Right lobe of liver (tissue), 6 donors: ENCODE data around the gene KCNH1. TPM values are rescaled to one million over a fixed set of nuclear protein-coding genes. Genes with fewer than 3 reads are reported as not detected.

Experiments
- ATAC-seq, 4 donors: fragments of 200-7000 bp; cut with Tn5 transposase; one replicate each; pipeline ENCODE4 v1.9.1; 2020; ENCODE audit warnings: mild to moderate bottlenecking in 4 of 4, moderate library complexity in 4 of 4
- DNase-seq, 3 donors: peaks; one replicate each; pipeline ENCODE4 v3.0.0-alpha.2; 2020
- H3K27ac ChIP-seq, 3 donors: fragments of 200-600 bp; one replicate each; pipeline ENCODE4 v1.8.0; 2022
- H3K27me3 ChIP-seq, 2 donors: fragments of 200-600 bp; one replicate each; pipeline ENCODE4 v1.8.0; 2022
- H3K36me3 ChIP-seq, 4 donors: fragments of 200-600 bp; sonication (generic) in 1 of 4; one replicate each; pipeline versions ENCODE4 v1.5.1 to v1.8.0; 2017 to 2022; ENCODE audit warnings: control low read depth in 1 of 4
- H3K4me1 ChIP-seq, 4 donors: fragments of 200-600 bp; sonication (generic) in 1 of 4; one replicate each; pipeline versions ENCODE4 v1.5.1 to v1.8.0; 2017 to 2022; ENCODE audit warnings: control low read depth in 1 of 4
- H3K4me3 ChIP-seq, 3 donors: fragments of 200-600 bp; one replicate each; pipeline ENCODE4 v1.8.0; 2022
- H3K9me3 ChIP-seq, 4 donors: fragments of 200-600 bp; sonication (generic) in 1 of 4; one replicate each; pipeline versions ENCODE4 v1.5.1 to v1.8.0; 2017 to 2022; ENCODE audit warnings: control low read depth in 1 of 4
- CTCF ChIP-seq, 4 donors: fragments of 200-600 bp in 3 of 4; fragments of 450-650 bp in 1 of 4; IDR thresholded peaks; one replicate each; pipeline versions ENCODE4 v1.5.1 to v1.8.0; 2016 to 2022; ENCODE audit warnings: antibody characterized with exemption in 4 of 4, mild to moderate bottlenecking in 2 of 4
- POLR2A ChIP-seq: fragments of 450-650 bp; IDR thresholded peaks from one replicate; pipeline ENCODE4 v1.6.1; 2017; ENCODE audit warnings: antibody characterized with exemption, mild to moderate bottlenecking
- WGBS: methylation state at CpG from one replicate; pipeline ENCODE4 v1.1.6; 2018; ENCODE audit warnings: low coverage, low lambda C conversion rate; ENCODE audit not compliant: insufficient coverage; ENCODE audit errors: missing lambda C conversion rate; 5-methylcytosine and 5-hydroxymethylcytosine counted together
- intact Hi-C, 2 donors: fragments of 100-400 bp; cut with DNase I; formaldehyde crosslinking; loops; one replicate each; pipeline versions ENCODE4 v1.11.2 to v1.14.1; 2022
- total RNA-seq, 6 experiments: library from RNA; depleted of rRNA in 2 of 6; stranded (reverse); fragments of >200 nt in 2 of 6; fragmentation: NEBNext Ultra II Directional in 3 of 6; extraction: Animal tissue kit (Norgen Biotek cat#: 25700) in 3 of 6; gene quantifications; one replicate each; pipeline versions ENCODE4 v1.1.0 to v1.2.4, GENCODE V29; 2016 to 2023
- donor health status: DM: no; HTN: yes; CAD: no.
- donor health status: DM: no; HTN: no; CAD: no.
- donor health status: DM: no; HTN: no; CAD: no.
- donor health status: DM: no; HTN: yes; CAD: no.
- donor health status: DM: no; HTN: yes; CAD: no.

The KCNH1 gene
- total RNA-seq, 6 experiments from 2014 or later, result not detected

DNA sequence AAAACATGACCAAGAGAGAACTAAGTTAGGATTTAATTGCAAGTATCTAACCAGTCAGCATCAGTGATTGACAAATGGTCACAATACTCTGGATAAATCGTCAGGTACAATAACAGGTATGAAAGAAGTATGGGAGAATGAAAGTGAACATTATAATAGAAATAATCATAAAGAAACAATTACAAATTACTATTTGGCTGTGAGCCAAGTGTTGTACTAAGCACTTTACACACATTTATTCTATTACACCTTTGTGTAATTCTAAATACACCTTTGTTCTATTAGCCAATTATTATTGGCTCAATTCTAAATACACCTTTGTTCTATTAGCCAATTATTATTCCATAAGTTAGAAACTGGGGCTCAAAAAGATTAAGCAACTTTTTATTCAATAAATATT is 114.7 kb downstream of the KCNH1 start:
- Histone ChIP-seq H3K4me1 (no peaks in the 10 kb centered on the region), H3K36me3 (no peaks in the 10 kb centered on the region), H3K27ac (no peak overlapping the region), H3K4me3 (no peak overlapping the region), H3K27me3 (no peaks in the 10 kb centered on the region), H3K9me3 (no peaks in the 10 kb centered on the region)
- DNase-seq (no peak), ATAC-seq (no peak)
- WGBS, result 24% methylated on average over 1 of the region's 1 CpG
- intact Hi-C loops, result no loop called here
- TF ChIP-seq POLR2A (no peak), CTCF (IDR thresholded peaks at IDR 0.05) (no peak)

DNA sequence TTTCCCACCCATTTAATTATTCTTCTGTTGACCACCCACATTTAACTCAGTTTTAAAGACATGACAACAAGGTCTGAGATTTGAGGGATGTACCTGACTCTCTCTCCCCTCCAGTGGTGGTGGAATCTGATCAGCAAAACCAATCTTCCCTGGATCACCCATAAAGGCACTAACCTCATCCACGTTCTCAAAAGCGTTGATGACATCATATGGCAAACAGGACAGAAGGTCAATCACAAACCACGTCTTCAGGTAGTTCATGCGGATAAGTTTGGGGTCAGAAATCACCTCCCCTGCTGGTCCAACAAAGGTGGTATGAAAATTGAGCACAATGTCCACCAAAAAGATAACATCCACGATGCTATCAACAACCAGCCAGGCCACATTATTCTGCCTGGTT is 115.3 kb downstream of the KCNH1 start:
- 61% methylated on average over 5 of the region's 5 CpGs for WGBS
- intact Hi-C loops, result no loop called here
- no peaks in the 10 kb centered on the region for H3K9me3 ChIP-seq
- no peak overlapping the region for H3K27ac ChIP-seq
- no peaks in the 10 kb centered on the region for H3K4me1 ChIP-seq
- H3K4me3 ChIP-seq, result no peak overlapping the region
- DNase-seq (no peak), ATAC-seq (no peak)
- H3K36me3 ChIP-seq, result no peaks in the 10 kb centered on the region
- no peak for TF ChIP-seq CTCF (IDR thresholded peaks at IDR 0.05)
- TF ChIP-seq POLR2A, result no peak
- H3K27me3 ChIP-seq, result no peaks in the 10 kb centered on the region

- no peak for DNase-seq
These were observed 116.8 kb downstream of the KCNH1 start for GRCh38 chr1:211017075-211017718.

GRCh38 chr1:211014275-211014674 is 119.7 kb downstream of the KCNH1 start:
- H3K4me1 ChIP-seq, result no peaks in the 10 kb centered on the region
- no peak overlapping the region for H3K4me3 ChIP-seq
- ATAC-seq (no peak), DNase-seq (no peak)
- no peaks in the 10 kb centered on the region for H3K27me3 ChIP-seq
- 46% methylated on average over 7 of the region's 7 CpGs for WGBS
- H3K9me3 ChIP-seq, result no peaks in the 10 kb centered on the region
- no peaks in the 10 kb centered on the region for H3K36me3 ChIP-seq
- intact Hi-C loops, result no loop called here
- TF ChIP-seq POLR2A, result no peak
- no peak for TF ChIP-seq CTCF (IDR thresholded peaks at IDR 0.05)
- no peak overlapping the region for H3K27ac ChIP-seq

More at GRCh38 chr1:211017075-211017718, 116.8 kb downstream of the KCNH1 start:
- no peaks in the 10 kb centered on the region for H3K4me1 ChIP-seq
- H3K36me3 ChIP-seq, result no peaks in the 10 kb centered on the region
- ATAC-seq, result no peak
- intact Hi-C loops, result no loop called here
- 54% methylated on average over 5 of the region's 6 CpGs for WGBS
- no peak for TF ChIP-seq CTCF (IDR thresholded peaks at IDR 0.05)
- H3K4me3 ChIP-seq, result no peak overlapping the region
- no peak overlapping the region for H3K27ac ChIP-seq
- no peaks in the 10 kb centered on the region for H3K9me3 ChIP-seq
- H3K27me3 ChIP-seq, result no peaks in the 10 kb centered on the region
